HG02852 (cell line): ENCODE results near the gene LTV1.

ENCODE experiments used
- ATAC-seq: cut with Tn5 transposase; IDR thresholded peaks from one replicate; pipeline ENCODE4 v1.9.1; 2021; ENCODE audit warnings: mild to moderate bottlenecking, moderate library complexity; ENCODE audit not compliant: unreplicated experiment

The LTV1 gene

DNA sequence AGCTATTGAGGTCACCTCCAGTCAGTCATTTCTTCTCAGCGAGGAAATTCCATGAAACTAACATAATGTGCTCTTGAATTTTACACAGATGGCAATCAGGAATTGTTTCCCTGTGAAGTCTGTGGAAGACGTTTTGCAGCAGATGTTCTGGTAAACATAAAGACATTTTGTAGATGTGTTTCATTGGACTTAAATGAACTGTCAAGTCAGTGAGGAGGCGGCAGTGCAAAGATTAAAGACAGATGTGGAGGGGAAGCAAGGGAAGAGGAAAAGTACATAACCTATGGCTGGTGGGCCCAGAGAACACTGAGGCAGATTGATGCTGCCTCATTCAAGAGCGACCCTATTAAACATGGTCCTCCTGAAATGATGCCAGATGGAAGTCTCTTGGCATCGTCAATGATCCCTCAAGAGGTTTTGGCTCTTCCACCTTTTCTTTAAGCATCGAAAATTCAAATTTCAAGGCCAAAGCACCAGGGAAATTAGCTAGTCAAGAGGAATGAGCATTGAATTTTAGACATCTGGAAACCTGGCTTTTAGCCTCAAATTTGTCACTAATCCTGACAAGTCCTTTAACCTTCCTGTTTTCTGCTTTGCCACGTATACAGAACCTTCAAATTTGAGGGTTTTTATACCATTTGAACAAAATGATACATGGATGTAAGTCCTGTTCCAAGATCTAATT lies 41.2 kb downstream of the LTV1 start:
- no peak for ATAC-seq

DNA sequence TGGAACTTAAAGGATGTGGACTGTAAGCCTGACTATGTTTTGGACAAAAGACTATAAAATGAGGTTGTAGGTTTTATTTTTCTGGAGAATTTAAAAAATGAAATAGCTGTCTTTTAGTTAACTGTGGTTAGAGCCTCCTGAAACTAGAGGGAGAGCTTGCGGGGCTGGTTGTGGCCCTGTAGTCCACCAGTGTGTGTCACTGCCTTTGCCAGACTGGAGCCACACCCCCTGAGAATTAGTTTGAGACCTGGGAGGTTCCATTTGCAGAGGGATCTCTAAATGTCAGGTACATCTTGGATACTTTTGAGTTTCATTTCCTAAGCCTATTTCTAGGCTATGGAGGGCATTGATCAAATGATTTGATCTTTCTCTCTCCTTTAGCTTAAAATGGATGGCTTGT lies 42.0 kb downstream of the LTV1 start:
- no peak for ATAC-seq

DNA sequence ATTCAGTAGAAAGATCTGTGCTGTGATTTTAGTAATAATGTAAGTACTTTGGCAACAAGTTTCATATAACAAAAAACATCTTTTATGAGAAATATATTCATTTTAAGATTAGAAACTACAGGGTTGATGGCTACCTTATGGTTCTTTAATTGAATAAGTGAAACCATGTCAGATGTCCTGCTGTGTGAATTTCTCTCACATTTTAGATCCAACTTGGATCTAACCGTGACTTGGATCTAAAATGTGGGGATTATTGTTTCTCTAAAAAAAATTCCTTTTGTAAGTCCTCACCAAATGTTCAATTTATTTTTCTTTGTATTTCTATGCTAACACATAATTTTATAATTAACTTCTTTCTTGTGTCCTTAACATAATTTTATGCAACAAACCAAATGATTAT lies 51.5 kb downstream of the LTV1 start:
- ATAC-seq = no peak

DNA sequence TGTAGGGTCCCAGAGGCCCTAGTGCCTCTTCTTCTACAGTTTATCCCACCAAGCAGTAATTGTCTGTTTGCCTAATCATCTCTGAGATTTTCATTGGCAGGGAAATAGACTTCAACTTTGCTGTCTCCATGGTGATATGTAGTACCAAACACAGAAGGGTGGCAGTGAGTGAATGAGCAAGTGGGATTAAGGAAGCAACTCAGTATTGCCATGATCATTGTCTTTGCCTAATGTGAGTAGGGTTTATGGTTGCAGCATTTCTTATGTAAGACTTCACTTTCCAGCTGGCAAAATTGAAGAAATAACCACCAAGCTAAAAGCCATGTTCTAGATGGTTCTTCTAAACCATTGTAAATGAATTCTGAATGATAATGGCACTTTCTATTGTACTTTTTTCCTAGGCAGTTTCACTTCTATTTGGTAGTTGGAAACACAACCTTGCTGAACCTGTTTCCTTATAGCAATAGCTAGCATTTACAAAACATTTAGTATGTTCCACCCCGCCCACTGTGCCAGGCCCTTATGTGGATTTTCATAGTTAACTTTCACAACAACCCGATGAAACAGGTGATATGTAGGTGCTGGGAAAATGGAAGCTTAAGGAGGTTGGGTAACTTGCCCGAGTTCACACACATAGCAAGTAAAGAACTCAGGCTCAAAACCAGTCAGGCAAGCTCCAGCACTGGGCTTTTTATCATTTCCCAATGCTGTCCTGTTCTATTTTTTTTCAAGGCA lies 53.2 kb downstream of the LTV1 start:
- ATAC-seq = no peak

DNA sequence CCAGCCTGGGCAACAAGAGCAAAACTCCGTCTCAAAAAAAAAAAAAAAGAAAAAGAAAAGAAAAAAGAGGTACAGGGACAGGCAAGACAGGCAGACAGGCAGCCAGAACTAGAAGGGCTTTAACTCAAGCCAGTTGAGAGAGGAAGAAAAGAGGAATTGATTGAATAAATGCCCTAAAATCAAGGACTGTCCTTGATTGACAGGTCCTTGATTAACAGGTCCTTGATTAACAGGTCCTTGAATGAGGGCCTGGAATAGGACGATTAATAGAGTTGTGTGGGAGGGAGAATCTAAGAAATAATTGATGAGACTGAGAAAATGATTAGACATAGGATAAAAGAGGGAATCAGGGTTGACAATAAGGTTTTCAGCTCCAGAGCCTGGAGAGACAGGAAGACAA lies 57.2 kb downstream of the LTV1 start:
- no peak for ATAC-seq

DNA sequence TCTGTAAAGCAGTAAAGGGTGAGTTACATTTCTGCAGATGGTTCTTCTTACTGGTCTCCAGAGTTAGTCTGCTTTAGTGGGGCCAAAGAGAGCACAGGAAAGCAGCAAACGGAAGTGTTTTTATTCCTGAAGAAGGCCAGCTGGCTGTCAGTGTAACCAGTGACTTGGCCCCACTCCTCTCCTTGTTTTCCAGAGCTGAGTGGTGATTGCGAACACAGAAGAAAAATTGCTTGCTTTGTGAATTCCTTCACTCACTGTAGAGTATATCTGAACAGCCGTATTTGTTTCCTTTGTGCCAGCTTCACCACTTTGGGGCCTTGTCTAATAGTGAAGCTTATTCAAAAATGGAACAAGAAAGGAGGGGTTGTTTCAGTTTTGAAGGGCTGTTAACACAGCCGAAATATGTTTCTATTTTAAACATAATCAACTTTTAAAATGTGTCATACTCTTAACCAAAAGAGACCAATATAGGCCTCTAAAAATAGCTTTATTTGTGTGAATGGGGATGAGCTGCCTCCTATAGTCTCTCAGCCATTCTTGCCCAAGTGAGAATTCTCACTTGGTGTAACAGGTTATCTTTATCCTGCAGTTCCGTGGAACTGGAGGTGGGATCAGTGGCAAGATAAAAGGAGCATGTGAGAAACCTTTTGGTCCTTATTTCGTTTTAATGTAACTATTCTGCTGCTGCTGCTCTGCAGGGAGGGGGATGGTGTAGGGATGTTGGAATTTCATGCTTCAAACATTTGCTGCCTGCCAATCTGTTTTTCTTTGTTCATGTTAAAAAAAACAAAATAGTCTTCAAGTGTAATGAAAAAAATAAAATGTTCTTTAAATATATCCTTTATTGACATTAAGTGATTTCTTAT lies 59.0 kb downstream of the LTV1 start:
- ATAC-seq = peak; percentile 95

DNA sequence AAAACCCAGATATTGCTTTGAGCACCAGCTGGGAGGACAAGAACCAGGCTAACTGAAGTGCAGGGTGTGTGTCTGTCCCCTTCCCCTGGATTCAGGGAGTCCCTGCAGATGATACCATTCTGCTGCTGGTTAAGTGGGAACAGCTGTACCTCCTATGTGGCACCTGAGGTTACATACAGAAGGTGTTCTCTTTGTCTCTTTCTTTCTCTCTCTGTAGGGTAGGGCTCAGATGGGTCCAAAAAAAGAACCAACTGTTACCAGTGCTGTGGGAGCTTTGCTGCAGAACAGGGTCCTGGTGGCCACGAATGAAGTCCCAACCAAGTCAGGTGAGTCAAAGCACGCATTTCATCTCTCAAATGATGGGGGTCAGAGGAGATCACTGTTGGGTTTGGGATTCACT lies 59.7 kb downstream of the LTV1 start:
- ATAC-seq = no peak

DNA sequence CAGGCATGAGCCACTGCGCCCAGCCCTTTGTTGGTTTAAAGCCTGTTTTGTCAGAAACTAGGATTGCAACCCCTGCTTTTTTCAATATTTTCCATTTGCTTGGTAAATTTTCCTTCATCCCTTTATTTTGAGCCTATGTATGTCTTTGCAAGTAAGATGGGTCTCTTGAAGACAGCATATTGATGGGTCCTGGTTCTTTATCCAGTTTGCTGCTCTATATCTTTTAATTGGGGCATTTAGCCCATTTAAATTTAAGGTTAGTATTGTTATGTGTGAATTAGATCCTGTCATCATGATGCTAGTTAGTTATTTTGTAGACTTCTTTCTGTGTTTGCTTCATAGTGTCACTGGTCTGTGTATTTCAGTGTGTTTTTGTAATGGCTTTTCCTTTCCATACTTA lies 67.9 kb downstream of the LTV1 start:
- no peak for ATAC-seq

DNA sequence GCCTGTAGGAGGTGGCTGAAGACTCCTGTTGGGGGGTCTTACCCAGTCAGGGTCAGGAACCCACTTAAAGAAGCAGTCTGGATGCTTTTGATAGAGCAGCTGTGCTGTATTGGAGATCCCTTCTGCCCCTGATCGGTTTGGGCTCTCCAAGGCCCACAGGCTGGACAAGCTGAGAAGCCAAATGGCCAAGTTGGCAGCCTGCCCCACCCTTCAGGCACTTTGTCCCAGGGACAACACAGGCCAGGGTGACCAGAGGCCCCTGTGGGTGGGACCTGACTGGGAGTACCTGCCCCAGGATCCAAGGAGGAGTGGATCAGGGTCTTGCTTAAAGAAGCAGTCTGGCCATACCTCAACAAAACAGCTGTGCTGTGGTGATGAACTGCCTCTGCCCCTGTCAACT lies 69.5 kb downstream of the LTV1 start:
- ATAC-seq = no peak
